ENCODE results near the gene YY1.
A peak's percentile ranks its signal among the peaks of the same experiment; 100 is the strongest.
"Not testable (repeated sequence)": the region's sequence is repeated elsewhere in the genome, so short reads cannot be mapped to it uniquely, and the experiment has no call there.

The YY1 gene

GRCh38 chr14:100297320-100298300 lies 58.7 kb downstream of the YY1 start:
- no peak for DNase-seq

GRCh38 chr14:100298551-100299237 lies 59.8 kb downstream of the YY1 start:
- no peak for DNase-seq

- DNase-seq: no peak
Observed at GRCh38 chr14:100299238-100299560, 60.3 kb downstream of the YY1 start.

GRCh38 chr14:100302616-100303015 lies 63.7 kb downstream of the YY1 start:
- no peak for DNase-seq

- DNase-seq: no peak
Observed at GRCh38 chr14:100303179-100303578, 64.2 kb downstream of the YY1 start.

- no peak for DNase-seq
Observed at GRCh38 chr14:100303925-100304324, 65.0 kb downstream of the YY1 start.

- DNase-seq: no peak
Observed at GRCh38 chr14:100304825-100305323, 65.9 kb downstream of the YY1 start.

GRCh38 chr14:100305324-100306100 lies 66.6 kb downstream of the YY1 start:
- DNase-seq: no peak

GRCh38 chr14:100306101-100306997 lies 67.4 kb downstream of the YY1 start, which contains the start of gene SLC25A29:
Gene SLC25A29, minus strand, starts transcription at chr14:100306444. Its CDS starts 212 bp downstream, at chr14:100306232.
- DNase-seq: peak; percentile 71

GRCh38 chr14:100306998-100307765 lies 68.2 kb downstream of the YY1 start:
- DNase-seq: no peak

- DNase-seq: no peak
Observed at GRCh38 chr14:100307766-100308426, 69.0 kb downstream of the YY1 start.

- DNase-seq: not testable (repeated sequence)
Observed at GRCh38 chr14:100308427-100308792, 69.5 kb downstream of the YY1 start.

GRCh38 chr14:100309028-100309737 lies 70.2 kb downstream of the YY1 start:
- no peak for DNase-seq

GRCh38 chr14:100312110-100312876 lies 73.3 kb downstream of the YY1 start:
- not testable (repeated sequence) for DNase-seq

- no peak for DNase-seq
Observed at GRCh38 chr14:100312877-100313400, 74.0 kb downstream of the YY1 start.

GRCh38 chr14:100313464-100314230 lies 74.7 kb downstream of the YY1 start:
- no peak for DNase-seq

GRCh38 chr14:100314724-100315123 lies 75.8 kb downstream of the YY1 start:
- DNase-seq: no peak

GRCh38 chr14:100317389-100317788 lies 78.4 kb downstream of the YY1 start:
- DNase-seq: no peak
